GM18873 (cell line): Measurements from ENCODE around the gene FGFRL1.

Experiments
- ATAC-seq: cut with Tn5 transposase; IDR thresholded peaks from one replicate; pipeline ENCODE4 v1.9.1; 2021; ENCODE audit warnings: mild to moderate bottlenecking, moderate library complexity, moderate number of reproducible peaks; ENCODE audit not compliant: unreplicated experiment, low FRiP score

The FGFRL1 gene

GRCh38 chr4:1011022-1011665 is at the start of gene FGFRL1:
TSS of gene FGFRL1 (plus strand) at chr4:1011626. CDS start at chr4:1012486, 860 bp downstream.
- no peak for ATAC-seq

GRCh38 chr4:962231-963208 is 48.9 kb upstream of the FGFRL1 start:
- no peak for ATAC-seq

- ATAC-seq = no peak
Measured at GRCh38 chr4:963276-964225, 47.9 kb upstream of the FGFRL1 start.

- ATAC-seq = no peak
Measured at GRCh38 chr4:964346-965025, 46.9 kb upstream of the FGFRL1 start.

GRCh38 chr4:965048-965765 is 46.2 kb upstream of the FGFRL1 start:
- ATAC-seq = no peak

- no peak for ATAC-seq
Measured at GRCh38 chr4:965766-966134, 45.7 kb upstream of the FGFRL1 start.

- ATAC-seq = no peak
Measured at GRCh38 chr4:966266-967112, 44.9 kb upstream of the FGFRL1 start.

GRCh38 chr4:967113-968104 is 44.0 kb upstream of the FGFRL1 start:
- ATAC-seq = no peak

GRCh38 chr4:968221-968620 is 43.2 kb upstream of the FGFRL1 start:
- no peak for ATAC-seq

- no peak for ATAC-seq
Measured at GRCh38 chr4:968621-969394, 42.6 kb upstream of the FGFRL1 start.

GRCh38 chr4:970046-970745 is 41.2 kb upstream of the FGFRL1 start:
- ATAC-seq = no peak

GRCh38 chr4:970854-971520 is 40.4 kb upstream of the FGFRL1 start:
- no peak for ATAC-seq

GRCh38 chr4:971666-972500 is 39.5 kb upstream of the FGFRL1 start:
- no peak for ATAC-seq

- no peak for ATAC-seq
Measured at GRCh38 chr4:972651-973424, 38.6 kb upstream of the FGFRL1 start.
